CD4-positive, CD25-positive, alpha-beta regulatory T cell (primary cell): ENCODE data around the gene SLAIN1. TPM values are rescaled to one million over a fixed set of nuclear protein-coding genes. Genes with fewer than 3 reads are reported as not detected.

Experiments
- ATAC-seq, 2 donors: fragments of 150-1000 bp; cut with Tn5 transposase; one replicate each; pipeline ENCODE4 v1.10.0; 2021; ENCODE audit warnings: low read depth in 2 of 2, moderate number of reproducible peaks in 2 of 2, moderate library complexity in 1 of 2
- DNase-seq, 3 donors: peaks; one replicate each; pipeline versions ENCODE4 v3.0.0 to v3.0.0-alpha.2; 2012 to 2022; ENCODE audit warnings: mixed read lengths in 1 of 3
- H3K27ac ChIP-seq: one replicate; pipeline ENCODE4 v1.7.0; 2013; ENCODE audit warnings: mild to moderate bottlenecking, low read length; ENCODE audit not compliant: insufficient read depth, poor library complexity, severe bottlenecking
- H3K27me3 ChIP-seq: one replicate; pipeline ENCODE4 v1.7.0; 2013; ENCODE audit warnings: low read length; ENCODE audit not compliant: control insufficient read depth, insufficient read depth
- H3K36me3 ChIP-seq: one replicate; pipeline ENCODE4 v1.7.0; 2013; ENCODE audit warnings: mild to moderate bottlenecking, low read length, moderate library complexity; ENCODE audit not compliant: control insufficient read depth, insufficient read depth
- H3K4me1 ChIP-seq: 2 replicates; pipeline ENCODE4 v1.7.0; 2013; ENCODE audit warnings: mild to moderate bottlenecking, low read length; ENCODE audit not compliant: insufficient read depth, control insufficient read depth, poor library complexity, severe bottlenecking
- H3K4me3 ChIP-seq: one replicate; pipeline ENCODE4 v1.7.0; 2013; ENCODE audit warnings: low read depth, mild to moderate bottlenecking, low read length, moderate library complexity
- H3K9me3 ChIP-seq, 2 experiments: 1 replicate in 1 of 2; 2 replicates in 1 of 2; pipeline ENCODE4 v1.7.0; 2013; ENCODE audit warnings: low read length in 2 of 2, mild to moderate bottlenecking in 1 of 2, moderate library complexity in 1 of 2; ENCODE audit not compliant: control insufficient read depth in 2 of 2
- H3K27ac Mint-ChIP-seq, 3 donors: one replicate each; pipeline ENCODE4 v1.8.0; 2020 to 2022; ENCODE audit warnings: mild to moderate bottlenecking in 3 of 3, mixed read lengths in 3 of 3, moderate library complexity in 2 of 3
- H3K27me3 Mint-ChIP-seq: one replicate; pipeline ENCODE4 v1.8.0; 2022; ENCODE audit warnings: mild to moderate bottlenecking, mixed read lengths
- H3K36me3 Mint-ChIP-seq: one replicate; pipeline ENCODE4 v1.8.0; 2020; ENCODE audit warnings: mixed read lengths
- H3K4me1 Mint-ChIP-seq, 4 donors: one replicate each; pipeline ENCODE4 v1.8.0; 2020 to 2022; ENCODE audit warnings: mixed read lengths in 4 of 4, mild to moderate bottlenecking in 1 of 4
- H3K4me3 Mint-ChIP-seq, 4 donors: one replicate each; pipeline ENCODE4 v1.8.0; 2020 to 2022; ENCODE audit warnings: mild to moderate bottlenecking in 4 of 4, mixed read lengths in 4 of 4, moderate library complexity in 3 of 4
- H3K9me3 Mint-ChIP-seq, 7 donors: one replicate each; pipeline ENCODE4 v1.8.0; 2020 to 2022; ENCODE audit warnings: mixed read lengths in 7 of 7, mild to moderate bottlenecking in 3 of 7, moderate library complexity in 2 of 7
- polyA plus RNA-seq, 4 donors: library from polyadenylated mRNA; unstranded; fragments of 300-500 nt; fragmentation: Illumina TruSeq; gene quantifications; one replicate each; pipeline ENCODE4 v1.2.3, GENCODE V29; 2021
- total RNA-seq: library from RNA; stranded (reverse); gene quantifications from one replicate; pipeline ENCODE4 v1.2.3, GENCODE V29; 2022

Gene SLAIN1
- total and polyA plus RNA-seq, 5 donors from 2014 or later: 22.0 to 42.0 (median 27.7) TPM

- no peak for DNase-seq
- peaks cover 6% of the 10 kb centered on the region for H3K4me1 ChIP-seq
- no peak overlapping the region for H3K4me3 ChIP-seq
- H3K36me3 Mint-ChIP-seq: peaks cover 19% of the 10 kb centered on the region
- no peaks in the 10 kb centered on the region for H3K9me3 ChIP-seq
- H3K27ac Mint-ChIP-seq: no peak overlapping the region
- no peak overlapping the region for H3K27ac ChIP-seq
- no peak for ATAC-seq
- no peaks in the 10 kb centered on the region for H3K27me3 Mint-ChIP-seq
- no peaks in the 10 kb centered on the region for H3K27me3 ChIP-seq
- H3K4me1 Mint-ChIP-seq: peaks cover 30 to 55% (median 52%) of the 10 kb centered on the region in 4 donors
- peaks cover 12% of the 10 kb centered on the region for H3K36me3 ChIP-seq
- no peak overlapping the region for H3K4me3 Mint-ChIP-seq
- H3K9me3 Mint-ChIP-seq: peaks cover 0 to 14% (median 4%) of the 10 kb centered on the region in 7 donors
Observed at GRCh38 chr13:77716692-77717091, 19.2 kb downstream of the SLAIN1 start.

- H3K27ac ChIP-seq: no peak overlapping the region
- H3K27me3 ChIP-seq: no peaks in the 10 kb centered on the region
- H3K4me3 Mint-ChIP-seq: no peak overlapping the region
- DNase-seq: no peak
- H3K9me3 ChIP-seq: no peaks in the 10 kb centered on the region
- no peak overlapping the region for H3K4me3 ChIP-seq
- H3K27ac Mint-ChIP-seq: peak overlapping the region in 1 of 3 donors; percentile 21
- H3K36me3 ChIP-seq: peaks cover 12% of the 10 kb centered on the region
- peaks cover 30 to 59% (median 49%) of the 10 kb centered on the region in 4 donors for H3K4me1 Mint-ChIP-seq
- H3K9me3 Mint-ChIP-seq: peaks cover 0 to 7% (median 0%) of the 10 kb centered on the region in 7 donors
- H3K4me1 ChIP-seq: peaks cover 6% of the 10 kb centered on the region
- no peaks in the 10 kb centered on the region for H3K27me3 Mint-ChIP-seq
- no peak for ATAC-seq
- peaks cover 23% of the 10 kb centered on the region for H3K36me3 Mint-ChIP-seq
Observed at GRCh38 chr13:77717508-77717907, 20.0 kb downstream of the SLAIN1 start.

- no peak for ATAC-seq
- peaks cover 37% of the 10 kb centered on the region for H3K36me3 Mint-ChIP-seq
- H3K4me1 ChIP-seq: peaks cover 6% of the 10 kb centered on the region
- peaks cover 0 to 2% (median 0%) of the 10 kb centered on the region in 7 donors for H3K9me3 Mint-ChIP-seq
- H3K27me3 Mint-ChIP-seq: no peaks in the 10 kb centered on the region
- peaks cover 17% of the 10 kb centered on the region for H3K36me3 ChIP-seq
- no peak overlapping the region for H3K4me3 ChIP-seq
- H3K27ac ChIP-seq: no peak overlapping the region
- no peaks in the 10 kb centered on the region for H3K9me3 ChIP-seq
- peaks cover 37 to 62% (median 44%) of the 10 kb centered on the region in 4 donors for H3K4me1 Mint-ChIP-seq
- no peaks in the 10 kb centered on the region for H3K27me3 ChIP-seq
- H3K27ac Mint-ChIP-seq: no peak overlapping the region
- no peak for DNase-seq
- no peak overlapping the region for H3K4me3 Mint-ChIP-seq
Observed at GRCh38 chr13:77719128-77719527, 21.6 kb downstream of the SLAIN1 start.

- Histone ChIP-seq H3K27ac (no peak overlapping the region), H3K9me3 (no peaks in the 10 kb centered on the region), H3K27me3 (no peaks in the 10 kb centered on the region), H3K36me3 (peaks cover 26% of the 10 kb centered on the region), H3K4me1 (no peaks in the 10 kb centered on the region), H3K4me3 (no peak overlapping the region)
- Mint-ChIP-seq H3K4me1 (peaks cover 32 to 61% (median 37%) of the 10 kb centered on the region in 4 donors), H3K9me3 (peaks cover 0 to 2% (median 0%) of the 10 kb centered on the region in 7 donors), H3K27ac (peak overlapping the region in 2 of 3 donors; percentile 33 to 62), H3K27me3 (no peaks in the 10 kb centered on the region), H3K4me3 (no peak overlapping the region), H3K36me3 (peaks cover 50% of the 10 kb centered on the region)
- DNase-seq (no peak), ATAC-seq (no peak)
Observed at GRCh38 chr13:77720988-77721387, 23.5 kb downstream of the SLAIN1 start.

GRCh38 chr13:77724092-77724491, 26.6 kb downstream of the SLAIN1 start:
- H3K9me3 Mint-ChIP-seq: peaks cover 0 to 2% (median 0%) of the 10 kb centered on the region in 7 donors
- H3K36me3 Mint-ChIP-seq: peaks cover 58% of the 10 kb centered on the region
- H3K27me3 Mint-ChIP-seq: no peaks in the 10 kb centered on the region
- H3K27ac Mint-ChIP-seq: peak overlapping the region in 2 of 3 donors; percentile 8 to 65
- no peaks in the 10 kb centered on the region for H3K27me3 ChIP-seq
- H3K4me1 Mint-ChIP-seq: peaks cover 21 to 63% (median 30%) of the 10 kb centered on the region in 4 donors
- H3K4me3 ChIP-seq: no peak overlapping the region
- no peak for ATAC-seq
- H3K4me3 Mint-ChIP-seq: no peak overlapping the region
- H3K4me1 ChIP-seq: no peaks in the 10 kb centered on the region
- H3K27ac ChIP-seq: no peak overlapping the region
- peaks cover 26% of the 10 kb centered on the region for H3K36me3 ChIP-seq
- no peaks in the 10 kb centered on the region for H3K9me3 ChIP-seq
- DNase-seq: no peak

- Mint-ChIP-seq H3K27ac (peak overlapping the region in 2 of 3 donors; percentile 27 to 66), H3K4me3 (no peak overlapping the region), H3K36me3 (peaks cover 61% of the 10 kb centered on the region), H3K4me1 (peaks cover 27 to 65% (median 39%) of the 10 kb centered on the region in 4 donors), H3K9me3 (peaks cover 0 to 2% (median 0%) of the 10 kb centered on the region in 7 donors), H3K27me3 (no peaks in the 10 kb centered on the region)
- no peak for DNase-seq
- Histone ChIP-seq H3K4me1 (peaks cover under 1% of the 10 kb centered on the region), H3K9me3 (no peaks in the 10 kb centered on the region), H3K27me3 (no peaks in the 10 kb centered on the region), H3K4me3 (no peak overlapping the region), H3K36me3 (peaks cover 23% of the 10 kb centered on the region), H3K27ac (no peak overlapping the region)
- ATAC-seq: no peak
Observed at GRCh38 chr13:77725071-77725470, 27.6 kb downstream of the SLAIN1 start.

- Mint-ChIP-seq H3K4me1 (peaks cover 29 to 57% (median 40%) of the 10 kb centered on the region in 4 donors), H3K27ac (peak overlapping the region in 2 of 3 donors; percentile 20 to 27)
Observed at GRCh38 chr13:77728265-77729125, 31.0 kb downstream of the SLAIN1 start.

More at GRCh38 chr13:77728265-77729125, 31.0 kb downstream of the SLAIN1 start:
- ATAC-seq: no peak
- peak overlapping the region; percentile 60 for H3K4me3 ChIP-seq
- H3K27me3 ChIP-seq: no peaks in the 10 kb centered on the region
- Mint-ChIP-seq H3K9me3 (peaks cover 0 to 2% (median 0%) of the 10 kb centered on the region in 7 donors), H3K4me3 (no peak overlapping the region), H3K27me3 (no peaks in the 10 kb centered on the region), H3K36me3 (peaks cover 39% of the 10 kb centered on the region)
- H3K9me3 ChIP-seq: no peaks in the 10 kb centered on the region
- no peak overlapping the region for H3K27ac ChIP-seq
- DNase-seq: no peak
- peaks cover 5% of the 10 kb centered on the region for H3K4me1 ChIP-seq
- H3K36me3 ChIP-seq: peaks cover 9% of the 10 kb centered on the region
